Testis (tissue), 3 donors: ENCODE data around the gene THRAP3. TPM values are rescaled to one million over a fixed set of nuclear protein-coding genes. Genes with fewer than 3 reads are reported as not detected.

Experiments
- DNase-seq: peaks from one replicate; pipeline ENCODE4 v3.0.0-alpha.2; 2019
- H3K27ac ChIP-seq, 2 donors: fragments of 200-600 bp; sonication (generic); one replicate each; pipeline ENCODE4 v1.5.1; 2019
- H3K27me3 ChIP-seq: fragments of 200-600 bp; sonication (generic); one replicate; pipeline ENCODE4 v1.5.1; 2019
- H3K36me3 ChIP-seq: fragments of 200-600 bp; sonication (generic); one replicate; pipeline ENCODE4 v1.5.1; 2017; ENCODE audit warnings: low read depth; ENCODE audit errors: missing control alignments
- H3K4me1 ChIP-seq: fragments of 200-600 bp; sonication (generic); one replicate; pipeline ENCODE4 v1.5.1; 2019
- H3K4me3 ChIP-seq, 2 donors: fragments of 200-600 bp; sonication (generic); one replicate each; pipeline ENCODE4 v1.5.1; 2017 to 2019
- H3K9me3 ChIP-seq: fragments of 200-600 bp; sonication (generic); one replicate; pipeline ENCODE4 v1.5.1; 2017
- CTCF ChIP-seq, 3 experiments: fragments of 450-650 bp in 2 of 3; fragments of 200-600 bp in 1 of 3; sonication (generic) in 1 of 3; IDR thresholded peaks; one replicate each; pipeline ENCODE4 v1.5.1; 2016 to 2019; ENCODE audit warnings: antibody characterized with exemption in 3 of 3, mild to moderate bottlenecking in 2 of 3, moderate library complexity in 1 of 3
- POLR2A ChIP-seq: fragments of 450-650 bp; IDR thresholded peaks from one replicate; pipeline ENCODE4 v1.6.1; 2017; ENCODE audit warnings: antibody characterized with exemption, mild to moderate bottlenecking, moderate library complexity
- WGBS, 2 donors: methylation state at CpG; one replicate each; pipeline ENCODE4 v1.1.5; 2018; 5-methylcytosine and 5-hydroxymethylcytosine counted together
- intact Hi-C: fragments of 100-400 bp; cut with DNase I; formaldehyde crosslinking; loops from one replicate; pipeline ENCODE4 v1.15.1; 2023; ENCODE audit warnings: low total_unique reads
- polyA plus RNA-seq: library from polyadenylated mRNA; stranded (reverse); fragments of 350-450 nt; fragmentation: Illumina TruSeq; extraction: RNeasy Lipid Tissue Mini Kit (QIAGEN cat#74804); gene quantifications from one replicate; pipeline ENCODE4 v1.2.3, GENCODE V29; 2014; ENCODE audit warnings: low read depth, low replicate concordance; ENCODE audit not compliant: insufficient read depth
- total RNA-seq, 2 donors: library from RNA; depleted of rRNA; stranded (reverse); fragments of >200 nt; gene quantifications; one replicate each; pipeline ENCODE4 v1.2.3, GENCODE V29; 2016

The THRAP3 gene
- total and polyA plus RNA-seq, 3 donors from 2014 or later, result 72.5 to 112 (median 93.0) TPM

GRCh38 chr1:36322041-36322785, 98.0 kb downstream of the THRAP3 start:
- DNase-seq, result no peak
- WGBS, 2 donors, result 35% methylated on average over 12 to 67 of the region's 67 CpGs

GRCh38 chr1:36322786-36323635, 98.8 kb downstream of the THRAP3 start:
- TF ChIP-seq POLR2A, result no peak
- TF ChIP-seq CTCF (IDR thresholded peaks at IDR 0.05), result no peak
- WGBS, 2 donors, result 19 to 34% methylated on average over 12 to 33 of the region's 83 CpGs
- Histone ChIP-seq H3K27ac (peak overlapping the region; percentile 88 to 94), H3K27me3 (no peaks in the 10 kb centered on the region), H3K9me3 (no peaks in the 10 kb centered on the region), H3K36me3 (no peaks in the 10 kb centered on the region), H3K4me1 (peaks cover 13% of the 10 kb centered on the region), H3K4me3 (peak overlapping the region; percentile 75)
- intact Hi-C loops, result no loop called here
- peak; percentile 42 for DNase-seq

More at GRCh38 chr1:36322041-36322785, 98.0 kb downstream of the THRAP3 start:
- TF ChIP-seq POLR2A (no peak), CTCF (IDR thresholded peaks at IDR 0.05) (no peak)
- no peaks in the 10 kb centered on the region for H3K27me3 ChIP-seq
- intact Hi-C loops, result no loop called here
- peaks cover 13% of the 10 kb centered on the region for H3K4me1 ChIP-seq
- peak overlapping the region; percentile 75 for H3K4me3 ChIP-seq
- no peaks in the 10 kb centered on the region for H3K36me3 ChIP-seq
- H3K27ac ChIP-seq, result peak overlapping the region; percentile 88 to 94
- no peaks in the 10 kb centered on the region for H3K9me3 ChIP-seq

GRCh38 chr1:36323636-36324352, 99.6 kb downstream of the THRAP3 start, which contains the start of gene EVA1B:
Gene EVA1B, minus strand, starts transcription at chr1:36323645. Its CDS starts 608 bp downstream, at chr1:36323037.
- H3K4me1 ChIP-seq, result peaks cover 15% of the 10 kb centered on the region
- no peaks in the 10 kb centered on the region for H3K36me3 ChIP-seq
- intact Hi-C loops, result no loop called here
- H3K27me3 ChIP-seq, result no peaks in the 10 kb centered on the region
- WGBS, 2 donors, result 7 to 20% methylated on average over 25 to 28 of the region's 36 CpGs
- DNase-seq, result peak; percentile 77
- peak within 1 kb of the TSS; percentile 75 for H3K4me3 ChIP-seq
- peak within 1 kb of the TSS; percentile 88 to 94 for H3K27ac ChIP-seq
- H3K9me3 ChIP-seq, result no peaks in the 10 kb centered on the region
- TF ChIP-seq POLR2A (no peak), CTCF (IDR thresholded peaks at IDR 0.05) (no peak)

- DNase-seq, result no peak
- H3K27me3 ChIP-seq, result no peaks in the 10 kb centered on the region
- H3K9me3 ChIP-seq, result no peaks in the 10 kb centered on the region
- H3K4me1 ChIP-seq, result peaks cover 18% of the 10 kb centered on the region
- no peaks in the 10 kb centered on the region for H3K36me3 ChIP-seq
- intact Hi-C loops, result no loop called here
- H3K27ac ChIP-seq, result peak overlapping the region in 1 of 2 donors; percentile 94
- 7 to 10% methylated on average over 9 of the region's 9 CpGs for WGBS, 2 donors
- no peak overlapping the region for H3K4me3 ChIP-seq
- TF ChIP-seq POLR2A (no peak), CTCF (IDR thresholded peaks at IDR 0.05) (no peak)
Measured at GRCh38 chr1:36324353-36324703, 100.1 kb downstream of the THRAP3 start.
